ENCODE results near the gene RUNX2.

The RUNX2 gene

GRCh38 chr6:45478240-45478639 lies 150.1 kb downstream of the RUNX2 start:
- TF ChIP-seq GATA2 (IDR thresholded peaks at IDR 0.05; ENCODE audit: low read depth, low read length) (no peak), GATA3 (IDR thresholded peaks at IDR 0.05; ENCODE audit: low read depth, low read length) (no peak)

- TF ChIP-seq GATA3 (IDR thresholded peaks at IDR 0.05; ENCODE audit: low read depth, low read length) (no peak), GATA2 (IDR thresholded peaks at IDR 0.05; ENCODE audit: low read depth, low read length) (no peak)
Measured at GRCh38 chr6:45479834-45480751, 152.0 kb downstream of the RUNX2 start.

- no peak for TF ChIP-seq GATA3 (IDR thresholded peaks at IDR 0.05; ENCODE audit: low read depth, low read length)
- TF ChIP-seq GATA2 (IDR thresholded peaks at IDR 0.05; ENCODE audit: low read depth, low read length) = no peak
Measured at GRCh38 chr6:45480752-45481415, 152.8 kb downstream of the RUNX2 start.

GRCh38 chr6:45483021-45483420 lies 154.9 kb downstream of the RUNX2 start:
- TF ChIP-seq GATA2 (IDR thresholded peaks at IDR 0.05; ENCODE audit: low read depth, low read length) (no peak), GATA3 (IDR thresholded peaks at IDR 0.05; ENCODE audit: low read depth, low read length) (no peak)

- TF ChIP-seq GATA2 (IDR thresholded peaks at IDR 0.05; ENCODE audit: low read depth, low read length) = no peak
Measured at GRCh38 chr6:45483501-45483900, 155.4 kb downstream of the RUNX2 start.

- no peak for TF ChIP-seq GATA3 (IDR thresholded peaks at IDR 0.05; ENCODE audit: low read depth, low read length)
Measured at GRCh38 chr6:45486736-45487135, 158.6 kb downstream of the RUNX2 start.

- TF ChIP-seq GATA2 (IDR thresholded peaks at IDR 0.05; ENCODE audit: low read depth, low read length) (no peak), GATA3 (IDR thresholded peaks at IDR 0.05; ENCODE audit: low read depth, low read length) (no peak)
Measured at GRCh38 chr6:45487645-45488044, 159.5 kb downstream of the RUNX2 start.

- TF ChIP-seq GATA3 (IDR thresholded peaks at IDR 0.05; ENCODE audit: low read depth, low read length) (no peak), GATA2 (IDR thresholded peaks at IDR 0.05; ENCODE audit: low read depth, low read length) (no peak)
Measured at GRCh38 chr6:45488269-45488668, 160.1 kb downstream of the RUNX2 start.

GRCh38 chr6:45488889-45489288 lies 160.8 kb downstream of the RUNX2 start:
- TF ChIP-seq GATA2 (IDR thresholded peaks at IDR 0.05; ENCODE audit: low read depth, low read length) (no peak), GATA3 (IDR thresholded peaks at IDR 0.05; ENCODE audit: low read depth, low read length) (no peak)

- TF ChIP-seq GATA2 (IDR thresholded peaks at IDR 0.05; ENCODE audit: low read depth, low read length) (no peak), GATA3 (IDR thresholded peaks at IDR 0.05; ENCODE audit: low read depth, low read length) (no peak)
Measured at GRCh38 chr6:45491048-45491735, 163.1 kb downstream of the RUNX2 start.

- TF ChIP-seq GATA3 (IDR thresholded peaks at IDR 0.05; ENCODE audit: low read depth, low read length) = no peak
- TF ChIP-seq GATA2 (IDR thresholded peaks at IDR 0.05; ENCODE audit: low read depth, low read length) = no peak
Measured at GRCh38 chr6:45491874-45492273, 163.7 kb downstream of the RUNX2 start.

- TF ChIP-seq GATA3 (IDR thresholded peaks at IDR 0.05; ENCODE audit: low read depth, low read length) = no peak
- TF ChIP-seq GATA2 (IDR thresholded peaks at IDR 0.05; ENCODE audit: low read depth, low read length) = no peak
Measured at GRCh38 chr6:45493761-45494160, 165.6 kb downstream of the RUNX2 start.

- TF ChIP-seq GATA3 (IDR thresholded peaks at IDR 0.05; ENCODE audit: low read depth, low read length) (no peak), GATA2 (IDR thresholded peaks at IDR 0.05; ENCODE audit: low read depth, low read length) (no peak)
Measured at GRCh38 chr6:45494416-45495135, 166.4 kb downstream of the RUNX2 start.

All from SH-SY5Y (cell line).